PC-3 (cell line): ENCODE data around the gene PRSS33.

Experiments used
- EZH2 ChIP-seq: fragments of 300-600 bp; sonication (generic); IDR thresholded peaks from one replicate; pipeline ENCODE4 v1.6.1; 2017; ENCODE audit warnings: antibody characterized with exemption, mild to moderate bottlenecking, low read length; ENCODE audit not compliant: unreplicated experiment
- EZH2phosphoT487 ChIP-seq: fragments of 300-600 bp; sonication (generic); IDR thresholded peaks from 2 replicates; pipeline ENCODE4 v1.6.1; 2018; ENCODE audit warnings: mild to moderate bottlenecking, antibody characterized with exemption, low read length, borderline replicate concordance
- TF ChIP-seq, protein P1 (sequence below): fragments of 300-600 bp; sonication (generic); conservative IDR thresholded peaks from 2 replicates; pipeline ENCODE4 v1.5.1; 2017; ENCODE audit warnings: antibody characterized with exemption, low read depth, mild to moderate bottlenecking, low read length

DNA sequence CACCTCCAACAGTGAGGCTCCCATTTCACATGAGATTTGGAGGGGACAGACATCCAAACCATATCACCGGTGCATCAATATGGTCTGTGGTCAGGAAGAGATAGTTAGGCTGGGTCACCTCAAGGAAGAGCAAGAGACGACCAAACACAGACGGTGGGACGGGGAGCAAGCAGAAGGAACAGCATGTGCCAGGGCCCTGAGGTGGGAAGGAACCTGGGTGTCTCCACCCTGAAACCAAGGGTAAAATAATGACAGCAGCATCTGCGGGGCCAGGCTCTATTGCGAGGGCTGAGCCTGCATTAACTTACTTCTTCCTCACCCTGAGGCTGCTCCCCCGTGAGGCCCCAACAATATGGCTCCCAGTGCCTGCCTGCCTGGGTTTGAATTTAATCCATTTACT lies 20.8 kb upstream of the PRSS33 start:
- TF ChIP-seq, protein P1, sequence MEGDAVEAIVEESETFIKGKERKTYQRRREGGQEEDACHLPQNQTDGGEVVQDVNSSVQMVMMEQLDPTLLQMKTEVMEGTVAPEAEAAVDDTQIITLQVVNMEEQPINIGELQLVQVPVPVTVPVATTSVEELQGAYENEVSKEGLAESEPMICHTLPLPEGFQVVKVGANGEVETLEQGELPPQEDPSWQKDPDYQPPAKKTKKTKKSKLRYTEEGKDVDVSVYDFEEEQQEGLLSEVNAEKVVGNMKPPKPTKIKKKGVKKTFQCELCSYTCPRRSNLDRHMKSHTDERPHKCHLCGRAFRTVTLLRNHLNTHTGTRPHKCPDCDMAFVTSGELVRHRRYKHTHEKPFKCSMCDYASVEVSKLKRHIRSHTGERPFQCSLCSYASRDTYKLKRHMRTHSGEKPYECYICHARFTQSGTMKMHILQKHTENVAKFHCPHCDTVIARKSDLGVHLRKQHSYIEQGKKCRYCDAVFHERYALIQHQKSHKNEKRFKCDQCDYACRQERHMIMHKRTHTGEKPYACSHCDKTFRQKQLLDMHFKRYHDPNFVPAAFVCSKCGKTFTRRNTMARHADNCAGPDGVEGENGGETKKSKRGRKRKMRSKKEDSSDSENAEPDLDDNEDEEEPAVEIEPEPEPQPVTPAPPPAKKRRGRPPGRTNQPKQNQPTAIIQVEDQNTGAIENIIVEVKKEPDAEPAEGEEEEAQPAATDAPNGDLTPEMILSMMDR: no peak
- TF ChIP-seq EZH2phosphoT487 (no peak), EZH2 (no peak)
